HG03558 (cell line): Measurements from ENCODE around the gene SLC6A17.

Experiments used
- ATAC-seq: cut with Tn5 transposase; IDR thresholded peaks from one replicate; pipeline ENCODE4 v1.9.1; 2021; ENCODE audit warnings: moderate number of reproducible peaks; ENCODE audit not compliant: unreplicated experiment; ENCODE audit errors: extremely low read depth

Gene SLC6A17

GRCh38 chr1:110170766-110171733 lies 20.8 kb downstream of the SLC6A17 start:
- ATAC-seq, result no peak

- no peak for ATAC-seq
Observed at GRCh38 chr1:110172001-110172400, 21.7 kb downstream of the SLC6A17 start.

GRCh38 chr1:110173466-110174105 lies 23.3 kb downstream of the SLC6A17 start:
- no peak for ATAC-seq

- no peak for ATAC-seq
Observed at GRCh38 chr1:110174961-110175360, 24.7 kb downstream of the SLC6A17 start.

GRCh38 chr1:110176299-110176956 lies 26.1 kb downstream of the SLC6A17 start:
- ATAC-seq, result no peak

- no peak for ATAC-seq
Observed at GRCh38 chr1:110177775-110178174, 27.5 kb downstream of the SLC6A17 start.

GRCh38 chr1:110183642-110184167 lies 33.4 kb downstream of the SLC6A17 start:
- no peak for ATAC-seq

GRCh38 chr1:110184446-110184845 lies 34.2 kb downstream of the SLC6A17 start:
- no peak for ATAC-seq

GRCh38 chr1:110185181-110185580 lies 34.9 kb downstream of the SLC6A17 start:
- ATAC-seq, result no peak

GRCh38 chr1:110186558-110186957 lies 36.3 kb downstream of the SLC6A17 start:
- no peak for ATAC-seq

GRCh38 chr1:110187139-110187890 lies 37.0 kb downstream of the SLC6A17 start:
- no peak for ATAC-seq

GRCh38 chr1:110188035-110188618 lies 37.8 kb downstream of the SLC6A17 start:
- ATAC-seq, result no peak

- no peak for ATAC-seq
Observed at GRCh38 chr1:110189181-110189580, 38.9 kb downstream of the SLC6A17 start.

- no peak for ATAC-seq
Observed at GRCh38 chr1:110190282-110190929, 40.1 kb downstream of the SLC6A17 start.

- ATAC-seq, result no peak
Observed at GRCh38 chr1:110192541-110192940, 42.2 kb downstream of the SLC6A17 start.

GRCh38 chr1:110195196-110195595 lies 44.9 kb downstream of the SLC6A17 start:
- no peak for ATAC-seq

GRCh38 chr1:110196917-110197765 lies 46.8 kb downstream of the SLC6A17 start:
- no peak for ATAC-seq

GRCh38 chr1:110197905-110198629 lies 47.8 kb downstream of the SLC6A17 start:
- ATAC-seq, result no peak
